GM06990 (cell line): Measurements from ENCODE around the gene TWNK.

ENCODE experiments used
- DNase-seq: peaks from one replicate; pipeline ENCODE4 v3.0.0-alpha.2; 2011; ENCODE audit not compliant: insufficient read length; ENCODE audit errors: extremely low read depth
- H3K27me3 ChIP-seq: replicated peaks from 2 replicates; pipeline ENCODE4 v1.6.0; 2011; ENCODE audit warnings: low read length; ENCODE audit not compliant: control insufficient read depth, insufficient read depth
- H3K36me3 ChIP-seq: 2 replicates; pipeline ENCODE4 v1.5.1; 2011; ENCODE audit warnings: low read length; ENCODE audit not compliant: control insufficient read depth, insufficient read depth
- H3K4me3 ChIP-seq: replicated peaks from 2 replicates; pipeline ENCODE4 v1.5.1; 2011; ENCODE audit warnings: low read depth, mild to moderate bottlenecking, control low read depth, low read length
- CTCF ChIP-seq: IDR thresholded peaks from 2 replicates; pipeline ENCODE4 v1.5.1; 2011; ENCODE audit warnings: low read length, control low read depth, mild to moderate bottlenecking, inconsistent platforms; ENCODE audit not compliant: insufficient read depth, poor library complexity, severe bottlenecking

TWNK gene

GRCh38 chr10:101018118-101018599, 30.8 kb downstream of the TWNK start:
- no peak for DNase-seq
- peaks cover 2% of the 10 kb centered on the region for H3K27me3 ChIP-seq
- H3K36me3 ChIP-seq, result no peaks in the 10 kb centered on the region
- H3K4me3 ChIP-seq, result no peak overlapping the region
- no peak for TF ChIP-seq CTCF

- TF ChIP-seq CTCF, result peak; percentile 73
- no peaks in the 10 kb centered on the region for H3K36me3 ChIP-seq
- peaks cover 2% of the 10 kb centered on the region for H3K27me3 ChIP-seq
- H3K4me3 ChIP-seq, result no peak overlapping the region
- DNase-seq, result peak; percentile 67
These were observed 31.5 kb downstream of the TWNK start for GRCh38 chr10:101018600-101019439.

- no peak for TF ChIP-seq CTCF
- Histone ChIP-seq H3K27me3 (peaks cover 2% of the 10 kb centered on the region), H3K4me3 (no peak overlapping the region)
These were observed 32.0 kb downstream of the TWNK start for GRCh38 chr10:101019440-101019703.

GRCh38 chr10:101020427-101021075, 33.2 kb downstream of the TWNK start:
- no peak for DNase-seq
- TF ChIP-seq CTCF, result no peak
- Histone ChIP-seq H3K27me3 (peaks cover 2% of the 10 kb centered on the region), H3K36me3 (no peaks in the 10 kb centered on the region), H3K4me3 (no peak overlapping the region)

More at GRCh38 chr10:101019440-101019703, 32.0 kb downstream of the TWNK start:
- H3K36me3 ChIP-seq, result no peaks in the 10 kb centered on the region
- no peak for DNase-seq

- Histone ChIP-seq H3K4me3 (no peak overlapping the region), H3K27me3 (peaks cover 2% of the 10 kb centered on the region), H3K36me3 (no peaks in the 10 kb centered on the region)
- no peak for DNase-seq
- no peak for TF ChIP-seq CTCF
These were observed 33.9 kb downstream of the TWNK start for GRCh38 chr10:101021239-101021638.
